ENCODE measurements around the gene RAB5B. TPM values are rescaled to one million over a fixed set of nuclear protein-coding genes. Genes with fewer than 3 reads are reported as not detected.
"Not testable (repeated sequence)": the region's sequence is repeated elsewhere in the genome, so short reads cannot be mapped to it uniquely, and the experiment has no call there.

The RAB5B gene
- total and polyA plus RNA-seq, 12 donors = 35.3 to 137 (median 115) TPM

GRCh38 chr12:55979069-55979468 lies 5.2 kb downstream of the RAB5B start:
- no peak for TF ChIP-seq CTCF (IDR thresholded peaks at IDR 0.05)

GRCh38 chr12:55981882-55982281 lies 8.0 kb downstream of the RAB5B start:
- H3K27ac ChIP-seq; H3K4me3 ChIP-seq; H3K27me3 ChIP-seq; intact Hi-C loops (cut with DNase I); DNase-seq; H3K9me3 ChIP-seq; ATAC-seq: not testable (repeated sequence)
- peaks cover 0 to 83% (median 14%) of the 10 kb centered on the region in 9 donors for H3K36me3 ChIP-seq
- 78% methylated on average over 5 of the region's 5 CpGs for WGBS, 2 donors
- H3K4me1 ChIP-seq = peaks cover 0 to 40% (median 10%) of the 10 kb centered on the region in 9 donors

More at GRCh38 chr12:55979069-55979468, 5.2 kb downstream of the RAB5B start:
- Histone ChIP-seq H3K27ac (no peak overlapping the region), H3K4me1 (peaks cover 2 to 60% (median 32%) of the 10 kb centered on the region in 9 donors), H3K4me3 (no peak overlapping the region), H3K27me3 (no peaks in the 10 kb centered on the region), H3K36me3 (peaks cover 0 to 64% (median 9%) of the 10 kb centered on the region in 9 donors), H3K9me3 (no peaks in the 10 kb centered on the region)
- DNase-seq (no peak), ATAC-seq (no peak)
- 91 to 96% methylated on average over 3 of the region's 3 CpGs for WGBS, 2 donors
- intact Hi-C loops (cut with DNase I) = no loop called here

- WGBS, 2 donors = 63 to 66% methylated on average over 3 of the region's 3 CpGs
- peaks cover 0 to 85% (median 14%) of the 10 kb centered on the region in 9 donors for H3K36me3 ChIP-seq
- no peak for TF ChIP-seq CTCF (IDR thresholded peaks at IDR 0.05)
- no peak for DNase-seq
- no peak overlapping the region for H3K4me3 ChIP-seq
- H3K4me1 ChIP-seq = peaks cover 0 to 34% (median 6%) of the 10 kb centered on the region in 9 donors
- no peak for ATAC-seq
- intact Hi-C loops (cut with DNase I) = no loop called here
- no peaks in the 10 kb centered on the region for H3K27me3 ChIP-seq
- H3K27ac ChIP-seq = no peak overlapping the region
- H3K9me3 ChIP-seq = no peaks in the 10 kb centered on the region
Measured at GRCh38 chr12:55982319-55982936, 8.6 kb downstream of the RAB5B start.

DNA sequence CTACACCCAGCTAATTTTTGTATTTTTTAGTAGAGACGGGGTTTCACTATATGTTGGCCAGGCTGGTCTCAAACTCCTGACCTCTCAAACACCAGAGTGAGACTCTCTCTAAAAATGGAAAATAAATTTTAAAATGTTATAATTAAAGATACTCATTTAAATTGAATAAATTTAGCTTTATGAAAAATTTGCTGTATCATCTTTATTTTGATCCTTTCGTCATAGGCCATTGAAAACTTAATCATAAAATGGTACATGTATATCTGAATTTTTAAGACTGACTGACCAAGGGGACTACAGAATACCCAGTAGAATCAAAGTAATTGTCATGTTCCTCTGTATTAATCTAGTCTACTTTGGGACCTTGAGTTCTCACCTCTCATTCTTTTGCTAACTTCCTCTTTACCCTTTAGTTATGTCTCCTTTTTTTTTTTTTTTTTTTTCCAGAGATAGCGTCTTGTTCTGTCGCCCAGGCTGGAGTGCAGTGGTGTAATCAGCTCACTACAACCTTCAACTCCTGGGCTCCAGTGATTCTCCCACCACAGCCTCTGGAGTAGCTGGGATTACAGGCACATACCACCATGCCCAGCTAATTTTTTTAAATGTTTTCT lies 9.5 kb downstream of the RAB5B start:
- Histone ChIP-seq H3K9me3 (no peaks in the 10 kb centered on the region), H3K4me3 (no peak overlapping the region), H3K27ac (peak overlapping the region in 1 of 10 donors; percentile 36), H3K4me1 (peaks cover 0 to 29% (median 0%) of the 10 kb centered on the region in 9 donors), H3K36me3 (peaks cover 0 to 93% (median 19%) of the 10 kb centered on the region in 9 donors), H3K27me3 (no peaks in the 10 kb centered on the region)
- intact Hi-C loops (cut with DNase I) = no loop called here
- ATAC-seq (peak in 3 of 8 donors; percentile 26 to 48 (median 39)), DNase-seq (no peak)
- no peak for TF ChIP-seq CTCF (IDR thresholded peaks at IDR 0.05)
- 70 to 78% methylated on average over 4 of the region's 4 CpGs for WGBS, 2 donors

DNA sequence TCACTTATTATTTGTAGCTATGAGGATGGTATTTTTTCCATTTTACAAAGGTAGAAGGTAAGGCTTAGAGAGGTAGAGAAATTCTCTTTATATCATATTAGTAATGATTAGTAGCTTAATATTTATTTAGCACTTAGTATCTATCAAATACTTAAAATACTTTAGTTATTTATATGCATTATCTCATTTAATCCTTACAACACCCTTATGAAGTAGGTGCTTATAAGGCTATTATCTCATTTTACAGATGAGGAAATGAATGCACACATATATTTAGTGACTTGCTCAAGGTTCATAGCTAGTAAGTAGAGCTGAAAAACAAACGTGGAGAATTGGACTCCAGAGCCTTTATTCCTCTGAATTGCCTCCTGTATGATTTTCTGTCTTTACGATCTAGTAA lies 11.0 kb downstream of the RAB5B start:
- 61 to 67% methylated on average over 2 of the region's 2 CpGs for WGBS, 2 donors
- Histone ChIP-seq H3K27me3 (no peaks in the 10 kb centered on the region), H3K36me3 (peaks cover 0 to 98% (median 28%) of the 10 kb centered on the region in 9 donors), H3K4me1 (peaks cover 0 to 24% (median 0%) of the 10 kb centered on the region in 9 donors), H3K4me3 (no peak overlapping the region), H3K27ac (no peak overlapping the region), H3K9me3 (no peaks in the 10 kb centered on the region)
- intact Hi-C loops (cut with DNase I) = no loop called here
- ATAC-seq (no peak), DNase-seq (no peak)
- no peak for TF ChIP-seq CTCF (IDR thresholded peaks at IDR 0.05)
